Measurements from ENCODE around the gene RXFP2. TPM values are rescaled to one million over a fixed set of nuclear protein-coding genes. Genes with fewer than 3 reads are reported as not detected.

RXFP2 gene
- total and polyA plus RNA-seq, 2 of the 8 experiments (the other 6 are each of a cell fraction or from before 2014, with no cell fraction given), result not detected

GRCh38 chr13:31703780-31704179 lies 35.5 kb upstream of the RXFP2 start:
- no peak overlapping the region for H2BK15ac ChIP-seq (ENCODE audit: low read length)
- no peak overlapping the region for H2BK5ac ChIP-seq (ENCODE audit: low read depth, low read length)
- H2BK20ac ChIP-seq (ENCODE audit: low read length), result no peak overlapping the region
- H3K4ac ChIP-seq (replicated peaks; ENCODE audit: insufficient read length, low read depth, low read length), result no peak overlapping the region
- H3K9ac ChIP-seq (replicated peaks in 1 of 4; ENCODE audit: extremely low read depth in 1 of 4, low read depth in 3 of 4, low read length in 3 of 4), result no peak overlapping the region
- POLR2A ChIA-PET (ENCODE audit: partially characterized antibody), result no interaction called here
- H3K79me1 ChIP-seq (ENCODE audit: low read depth, low read length), result no peaks in the 10 kb centered on the region
- no peak overlapping the region for H3K56ac ChIP-seq (replicated peaks; ENCODE audit: insufficient read length, low read depth, low read length)
- 93% methylated on average over 3 of the region's 3 CpGs; no CpG with 5 or more reads in 1 of the 2 experiments for WGBS, 2 experiments (ENCODE audit: extremely low coverage in 1 of 2, insufficient coverage in 1 of 2, insufficient read length in 1 of 2, insufficient replicate concordance in 2 of 2, low coverage in 1 of 2, low lambda C conversion rate in 2 of 2, missing lambda C conversion rate in 1 of 2)
- CTCF ChIA-PET (ENCODE audit: partially characterized antibody), result interaction anchor here (1.3 kb wide), 1 partner anchor 165 kb away, joined by 5 read pairs; no protein-coding TSS in a partner anchor
- H3K36me3 ChIP-seq (ENCODE audit: control insufficient read depth in 2 of 4, insufficient read depth in 4 of 4, low read length in 3 of 4), result no peaks in the 10 kb centered on the region; a peak in 1 of 8 replicates
- no peak overlapping the region for H2AFZ ChIP-seq (ENCODE audit: low read length)
- H3K23me2 ChIP-seq (ENCODE audit: low read depth, low read length), result no peaks in the 10 kb centered on the region
- FAIRE-seq (no peak), DNase-seq (ENCODE audit: low read depth in 1 of 2, low spot score in 2 of 2) (no peak)
- no peak overlapping the region for H3K4me2 ChIP-seq (ENCODE audit: insufficient read depth in 1 of 2, low read depth in 2 of 2, low read length in 2 of 2)
- peaks cover 0 to 4% (median 2%) of the 10 kb centered on the region in 4 experiments; a peak in 2 of 7 replicates for H3K4me1 ChIP-seq (replicated peaks in 1 of 4; ENCODE audit: control insufficient read depth in 3 of 4, insufficient read depth in 4 of 4, low read length in 3 of 4)
- H3K9me3 ChIP-seq (ENCODE audit: insufficient read depth in 2 of 2, low read depth in 1 of 2, low read length in 1 of 2), result peaks cover 0 to 9% of the 10 kb centered on the region in 2 experiments; a peak in 2 of 4 replicates
- no peak overlapping the region for H4K5ac ChIP-seq (ENCODE audit: insufficient read length, low read depth, low read length)
- H2AK5ac ChIP-seq (ENCODE audit: low read depth, low read length), result no peak overlapping the region
- H3K27ac ChIP-seq (ENCODE audit: low read depth, low read length), result no peak overlapping the region
- no peak overlapping the region for H4K8ac ChIP-seq (ENCODE audit: extremely low read depth, insufficient read depth, low read length)
- no peak overlapping the region for H3K18ac ChIP-seq (ENCODE audit: extremely low read depth, low read length)
- H2BK120ac ChIP-seq (replicated peaks; ENCODE audit: low read depth, low read length), result no peak overlapping the region
- H2BK12ac ChIP-seq (ENCODE audit: low read depth, low read length), result no peak overlapping the region
- no peaks in the 10 kb centered on the region for H3K27me3 ChIP-seq (replicated peaks in 1 of 4; ENCODE audit: control insufficient read depth in 3 of 4, extremely low read depth in 1 of 4, insufficient read depth in 3 of 4, low read length in 3 of 4)
- H4K20me1 ChIP-seq (replicated peaks in 1 of 2; ENCODE audit: control insufficient read depth in 1 of 2, insufficient read depth in 2 of 2, low read length in 2 of 2), result no peaks in the 10 kb centered on the region
- H4K91ac ChIP-seq (replicated peaks; ENCODE audit: insufficient read length, low read length), result no peak overlapping the region
- TF ChIP-seq RXRA (IDR thresholded peaks at IDR 0.05; ENCODE audit: insufficient read depth, low read depth, low read length), result no peak
- no peak for TF ChIP-seq HDAC6 (IDR thresholded peaks at IDR 0.05; ENCODE audit: low read depth, low read length)
- no peak for TF ChIP-seq SIX5 (IDR thresholded peaks at IDR 0.05; ENCODE audit: low read depth, low read length)
- no peak overlapping the region for H3K23ac ChIP-seq (ENCODE audit: insufficient read length)
- no peak overlapping the region for H3K14ac ChIP-seq (ENCODE audit: insufficient read length)
- no peaks in the 10 kb centered on the region for H3K79me2 ChIP-seq (ENCODE audit: control insufficient read depth in 1 of 2, insufficient read depth in 2 of 2, low read length in 2 of 2)
- no peak overlapping the region; a peak in 1 of 8 replicates for H3K4me3 ChIP-seq (ENCODE audit: extremely low read depth in 1 of 4, insufficient read depth in 2 of 4, low read depth in 3 of 4, low read length in 4 of 4)
